ENCODE measurements around the gene STEAP3.

Gene STEAP3, protein sequence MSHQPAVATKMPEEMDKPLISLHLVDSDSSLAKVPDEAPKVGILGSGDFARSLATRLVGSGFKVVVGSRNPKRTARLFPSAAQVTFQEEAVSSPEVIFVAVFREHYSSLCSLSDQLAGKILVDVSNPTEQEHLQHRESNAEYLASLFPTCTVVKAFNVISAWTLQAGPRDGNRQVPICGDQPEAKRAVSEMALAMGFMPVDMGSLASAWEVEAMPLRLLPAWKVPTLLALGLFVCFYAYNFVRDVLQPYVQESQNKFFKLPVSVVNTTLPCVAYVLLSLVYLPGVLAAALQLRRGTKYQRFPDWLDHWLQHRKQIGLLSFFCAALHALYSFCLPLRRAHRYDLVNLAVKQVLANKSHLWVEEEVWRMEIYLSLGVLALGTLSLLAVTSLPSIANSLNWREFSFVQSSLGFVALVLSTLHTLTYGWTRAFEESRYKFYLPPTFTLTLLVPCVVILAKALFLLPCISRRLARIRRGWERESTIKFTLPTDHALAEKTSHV

DNA sequence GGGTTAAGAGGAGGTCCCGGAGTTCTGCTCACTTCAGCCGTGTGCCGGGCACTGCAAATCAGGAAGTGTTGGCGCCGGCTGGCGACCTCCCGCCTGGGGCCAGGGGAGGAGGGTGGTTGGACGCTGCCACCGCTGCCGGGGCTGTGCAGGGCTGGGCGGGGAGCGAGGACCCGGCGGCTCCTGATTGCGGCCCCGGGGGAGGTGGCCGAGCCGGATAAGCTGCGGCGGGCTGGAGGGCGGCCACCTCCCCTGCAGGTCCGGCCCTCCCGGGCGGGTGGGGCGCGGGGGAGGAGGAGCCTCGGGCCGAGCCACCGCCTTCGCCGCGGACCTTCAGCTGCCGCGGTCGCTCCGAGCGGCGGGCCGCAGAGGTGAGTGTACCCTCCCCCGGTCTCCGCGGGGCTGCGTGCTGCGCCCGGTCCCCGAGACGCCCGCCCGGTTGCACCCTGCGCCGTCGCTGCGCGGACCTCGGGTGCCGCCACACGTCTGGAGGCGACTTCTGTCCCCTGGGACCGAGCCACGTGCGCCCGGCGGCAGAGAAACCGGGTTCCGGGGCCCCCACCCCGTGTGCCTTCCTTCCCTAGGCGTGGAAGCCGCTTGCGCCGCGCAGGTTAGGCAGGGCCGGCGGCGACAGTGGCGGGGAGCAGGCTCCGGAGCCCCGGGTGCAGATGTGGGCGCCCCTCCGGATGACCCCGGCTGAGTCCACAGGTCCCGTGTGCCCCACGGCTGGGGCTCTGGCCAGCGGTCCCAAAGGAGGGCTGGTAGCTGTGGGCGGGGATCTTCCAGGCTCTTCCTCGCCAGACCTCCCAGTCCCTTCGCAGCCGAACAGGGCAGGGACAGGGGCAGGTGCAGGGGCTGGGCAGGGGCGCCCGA is at the start of gene STEAP3:
STEAP3 (plus strand) TSS at position 314 of the 870 bp plus-strand sequence. CDS start 7,179 bp downstream, outside the sequence.
- DNase-seq = peak in 1 of 2 donors; percentile 47

DNA sequence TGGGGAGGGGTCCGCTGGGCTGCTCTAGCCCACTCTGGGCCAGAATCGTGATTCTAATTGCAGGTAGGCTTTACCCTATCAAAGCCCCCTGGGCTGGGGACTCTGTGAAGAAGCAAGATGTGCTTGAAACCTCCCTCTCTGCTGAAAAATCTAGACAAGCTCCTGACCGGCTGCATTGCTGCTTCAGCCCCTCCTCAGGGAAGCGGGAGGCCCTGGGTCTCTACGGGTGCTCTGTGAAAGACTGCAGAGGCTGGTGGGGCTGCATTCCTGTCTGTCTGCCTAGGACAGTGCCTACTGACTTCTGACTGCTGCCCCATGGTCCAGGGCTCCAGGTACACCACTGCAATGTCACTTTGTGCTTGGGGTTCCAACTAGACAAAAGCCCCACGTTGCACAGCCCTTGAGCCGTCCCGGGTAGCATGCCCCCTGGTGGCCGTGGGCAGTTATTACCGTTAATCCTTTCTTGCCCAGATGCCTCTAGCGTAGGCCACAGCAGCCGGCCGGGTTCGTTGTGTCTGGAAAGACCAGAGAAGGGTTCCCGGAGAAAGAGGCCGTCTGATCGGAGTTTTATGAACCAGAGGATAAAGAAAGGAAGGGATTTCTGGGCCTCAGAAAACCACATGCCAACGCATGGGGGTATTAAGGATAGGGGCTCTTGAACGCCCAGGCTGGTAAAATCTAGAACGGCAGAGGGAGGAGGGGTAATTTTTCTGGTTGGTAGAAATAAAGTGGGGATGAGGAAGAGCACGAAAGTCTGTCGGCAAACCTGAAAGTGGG is 49.2 kb upstream of the STEAP3 start:
- DNase-seq = no peak

DNA sequence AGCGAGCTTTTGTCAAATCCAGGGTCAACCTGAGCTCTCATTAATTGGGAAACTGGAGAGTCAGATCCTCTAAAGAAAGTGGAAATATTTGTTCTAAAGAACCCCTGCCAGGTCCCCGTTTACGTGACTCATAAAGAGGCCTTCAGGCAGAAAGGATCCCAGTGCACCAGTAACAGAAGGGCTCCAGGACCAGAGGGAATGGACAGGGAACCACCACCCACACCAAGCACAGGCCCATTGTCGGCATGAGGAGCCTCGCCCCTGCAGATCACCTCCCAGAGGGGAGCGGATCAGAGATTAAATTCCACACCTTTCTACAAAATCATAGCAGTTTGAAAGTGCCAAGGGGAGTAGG is 48.7 kb upstream of the STEAP3 start:
- no peak for DNase-seq

DNA sequence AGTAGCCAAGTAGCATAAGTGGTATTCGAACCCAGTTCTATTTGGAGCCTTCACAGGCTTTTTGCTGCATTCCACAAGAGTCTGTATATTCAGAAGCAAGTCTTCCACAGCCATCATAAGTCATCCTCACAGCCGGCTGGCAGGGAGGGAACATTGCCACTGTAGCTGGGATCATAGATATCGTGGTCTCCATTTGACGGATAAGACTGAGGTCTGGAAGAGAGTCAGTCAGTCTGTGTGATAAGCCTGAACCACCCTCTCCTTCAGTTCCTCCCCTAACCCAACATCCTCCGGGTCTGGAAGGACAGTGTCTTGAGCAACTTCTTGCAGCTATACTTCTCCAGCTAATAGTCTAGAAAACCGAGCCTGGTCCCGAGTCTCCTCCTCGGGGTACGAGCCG is 48.1 kb upstream of the STEAP3 start:
- DNase-seq = no peak

DNA sequence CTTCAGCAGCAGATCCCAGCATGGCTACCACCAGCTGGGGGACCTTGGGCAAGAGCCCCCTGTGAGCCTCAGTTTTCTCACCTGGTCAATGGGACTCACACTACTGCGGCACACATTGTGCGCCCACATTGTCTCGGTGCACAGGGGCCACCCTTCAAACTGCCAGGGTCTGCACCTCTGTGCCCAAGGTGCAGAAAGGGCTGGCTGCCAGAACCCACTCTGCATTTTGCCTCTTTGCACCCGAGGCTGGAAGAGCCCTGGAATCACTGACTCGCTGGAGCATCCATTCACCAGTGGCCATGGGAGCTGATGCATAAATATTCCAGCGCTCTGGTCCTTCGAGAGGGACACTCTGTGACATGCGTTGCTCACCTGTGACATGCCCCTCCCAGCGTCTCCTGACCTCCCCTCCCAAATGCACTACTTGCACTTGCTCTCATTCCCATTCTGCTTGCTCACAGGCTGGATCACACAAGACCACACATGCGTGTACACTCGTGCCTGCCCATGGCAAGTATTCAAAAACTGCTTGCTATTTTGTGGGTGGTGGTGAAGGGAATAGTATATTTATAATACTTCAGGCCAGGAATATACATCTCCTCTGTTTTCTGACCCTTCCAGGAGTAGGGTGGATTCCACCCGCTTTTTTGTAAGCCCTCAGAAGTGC is 46.3 kb upstream of the STEAP3 start:
- no peak for DNase-seq

DNA sequence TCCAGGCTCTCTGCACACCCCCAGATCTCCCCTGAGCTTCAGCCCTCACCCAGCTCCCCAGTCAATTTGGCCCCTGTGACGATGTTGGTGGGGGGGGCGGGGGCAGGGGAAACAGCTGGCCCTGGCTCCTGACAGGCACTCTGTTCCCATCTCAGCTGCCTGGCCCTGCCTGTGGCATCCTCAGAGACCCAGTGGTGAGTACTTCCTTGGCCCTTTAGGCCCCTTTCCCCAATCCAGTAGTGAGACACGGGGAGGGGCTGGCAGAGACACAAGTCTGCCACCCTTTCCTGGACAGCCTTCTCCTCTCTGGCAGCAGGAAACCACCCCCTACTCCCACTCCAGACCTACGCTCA is 45.8 kb upstream of the STEAP3 start:
- no peak for DNase-seq

DNA sequence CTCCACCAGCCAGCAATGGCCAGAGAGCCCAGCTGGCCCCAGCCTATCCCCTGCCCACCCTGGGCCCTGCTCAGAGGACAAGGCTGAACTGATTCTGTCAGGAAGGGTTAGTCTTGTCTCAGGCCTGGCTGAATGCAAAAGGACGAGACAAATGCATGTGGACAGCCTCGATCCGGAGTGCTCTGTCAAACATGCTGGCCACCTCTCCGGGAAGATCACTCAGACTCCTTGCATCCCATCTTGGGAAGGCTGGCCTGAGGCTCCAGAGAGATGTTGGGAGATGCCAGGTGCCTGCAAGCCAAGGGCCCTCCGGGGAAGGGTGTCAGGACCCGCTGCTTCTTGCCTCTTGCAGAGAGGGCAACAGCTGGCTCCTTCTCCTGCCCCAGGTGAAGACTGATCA is 44.9 kb upstream of the STEAP3 start:
- DNase-seq = no peak

DNA sequence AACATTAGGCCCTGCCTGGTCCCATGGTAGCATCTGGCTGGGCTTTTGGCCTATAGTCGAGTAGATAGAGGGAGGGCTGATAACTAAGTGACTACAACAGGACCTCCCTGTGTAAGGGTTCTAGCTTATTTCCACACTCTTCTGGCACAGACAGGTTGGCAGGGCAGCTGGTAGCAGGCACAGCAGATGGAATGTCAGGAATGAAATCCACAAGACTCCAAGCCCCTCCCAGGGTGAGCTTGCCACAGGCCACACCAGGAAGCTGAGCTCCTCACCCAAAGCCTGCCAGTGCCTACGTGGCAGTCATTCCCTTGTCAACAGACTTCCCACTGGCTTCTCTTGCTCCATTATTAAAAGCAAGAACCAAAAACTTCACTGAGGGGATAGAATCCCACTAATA is 44.4 kb upstream of the STEAP3 start:
- DNase-seq = no peak

DNA sequence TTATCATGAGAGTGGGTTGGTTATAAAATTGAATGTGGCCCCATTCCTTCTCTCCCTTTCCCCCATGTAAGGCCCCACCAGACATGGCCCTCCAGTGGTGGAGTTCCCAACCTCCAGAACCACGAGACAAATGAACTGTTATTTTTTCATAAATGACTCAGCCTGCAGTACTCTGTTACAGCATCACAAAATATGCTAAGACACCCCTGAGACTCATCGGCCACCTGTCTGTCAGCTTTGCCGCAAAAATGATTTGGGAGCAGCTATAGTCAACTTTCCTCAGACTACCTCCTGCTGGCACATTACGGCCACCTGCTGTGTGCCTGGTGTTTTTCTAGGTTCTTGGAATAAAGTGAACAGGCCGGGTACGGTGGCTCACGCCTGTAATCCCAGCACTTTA is 43.6 kb upstream of the STEAP3 start:
- DNase-seq = no peak

DNA sequence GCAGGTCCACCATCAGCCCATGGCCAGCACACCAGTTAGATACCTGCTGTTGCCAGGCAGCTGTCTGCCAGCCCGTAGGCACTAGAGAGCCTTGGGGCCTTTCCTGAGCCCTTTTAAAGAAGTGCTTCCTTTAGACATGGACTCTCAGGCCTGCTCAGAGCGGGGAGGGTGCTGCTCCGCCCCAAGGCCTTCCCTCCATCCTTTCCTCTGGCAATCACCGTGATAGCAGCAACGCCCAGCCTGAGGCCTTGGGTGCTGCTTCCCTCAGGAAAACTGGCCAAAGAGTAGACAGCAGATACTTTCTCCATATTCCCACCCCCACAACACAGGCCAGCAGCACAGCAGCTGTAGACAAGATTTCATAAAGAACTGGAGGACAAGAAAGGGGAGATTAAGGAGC is 42.7 kb upstream of the STEAP3 start:
- no peak for DNase-seq

DNA sequence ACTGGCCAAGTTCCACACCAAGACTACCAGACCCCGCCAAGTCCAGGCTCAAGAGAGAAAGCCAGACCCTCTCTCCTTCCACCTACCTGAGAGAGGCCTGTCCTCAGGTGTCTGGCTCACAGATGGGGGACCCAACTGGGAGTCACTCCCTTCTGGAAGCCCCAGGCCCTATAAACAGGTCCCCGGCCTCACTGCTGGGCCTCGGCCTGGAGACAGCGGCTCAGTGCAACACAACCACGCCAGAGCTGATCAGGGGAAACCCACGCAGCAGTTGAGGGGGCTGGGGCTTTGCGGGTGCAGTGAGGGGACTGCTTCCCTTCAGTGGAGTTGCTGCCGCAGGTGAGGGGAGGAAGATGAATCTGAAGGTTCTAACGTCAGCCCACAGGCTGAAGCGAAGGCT is 42.2 kb upstream of the STEAP3 start:
- no peak for DNase-seq

DNA sequence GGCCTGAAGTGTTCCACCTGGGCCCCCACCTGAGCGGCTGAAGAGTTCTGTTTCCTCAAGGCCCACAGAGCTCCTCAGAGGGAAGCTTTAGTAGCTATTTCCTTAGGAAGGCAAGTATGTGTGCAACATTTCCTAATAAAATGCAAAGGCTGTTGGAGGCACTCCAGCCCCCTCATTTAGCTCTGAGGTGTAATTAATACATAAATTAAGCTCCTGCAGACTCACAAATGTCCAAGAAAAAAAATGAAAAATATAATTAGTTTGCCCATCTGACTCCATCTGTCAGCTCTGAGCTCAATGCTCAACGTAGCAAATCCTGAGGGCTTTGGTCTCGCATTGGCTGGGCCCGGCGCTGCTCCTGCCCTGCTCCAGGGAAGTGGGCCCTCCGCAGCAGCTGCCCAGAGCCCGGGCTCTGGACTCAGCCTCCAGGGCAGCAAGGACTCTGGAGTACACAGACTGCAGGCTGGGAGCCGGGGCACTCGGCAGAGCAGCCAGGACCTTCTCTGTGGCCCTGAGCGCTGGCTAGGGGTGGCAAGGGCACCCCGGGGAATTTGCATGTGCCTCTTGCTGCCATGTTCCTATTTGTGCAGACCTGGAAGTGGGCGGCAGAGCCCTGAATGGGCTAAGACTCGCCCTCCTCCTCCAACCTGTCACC is 41.7 kb upstream of the STEAP3 start:
- no peak for DNase-seq

DNA sequence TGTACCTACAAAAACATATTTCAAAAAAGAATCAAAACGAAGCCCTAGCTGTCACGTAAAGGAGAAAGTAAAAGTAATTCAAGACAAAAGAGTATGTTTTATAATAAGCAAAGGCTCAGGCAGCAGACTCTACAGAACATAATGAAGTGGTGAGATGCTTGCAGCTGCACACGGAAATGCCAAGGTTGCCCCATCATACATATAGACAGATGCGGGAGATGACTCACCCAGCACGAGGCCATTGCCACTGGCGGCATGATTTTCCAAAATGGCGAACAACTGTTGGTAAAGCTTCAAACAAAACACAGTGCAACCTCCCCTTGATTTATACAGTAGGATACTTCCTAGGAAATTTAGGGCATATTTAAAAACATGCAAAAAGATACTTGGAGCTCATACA is 39.1 kb upstream of the STEAP3 start:
- no peak for DNase-seq

DNA sequence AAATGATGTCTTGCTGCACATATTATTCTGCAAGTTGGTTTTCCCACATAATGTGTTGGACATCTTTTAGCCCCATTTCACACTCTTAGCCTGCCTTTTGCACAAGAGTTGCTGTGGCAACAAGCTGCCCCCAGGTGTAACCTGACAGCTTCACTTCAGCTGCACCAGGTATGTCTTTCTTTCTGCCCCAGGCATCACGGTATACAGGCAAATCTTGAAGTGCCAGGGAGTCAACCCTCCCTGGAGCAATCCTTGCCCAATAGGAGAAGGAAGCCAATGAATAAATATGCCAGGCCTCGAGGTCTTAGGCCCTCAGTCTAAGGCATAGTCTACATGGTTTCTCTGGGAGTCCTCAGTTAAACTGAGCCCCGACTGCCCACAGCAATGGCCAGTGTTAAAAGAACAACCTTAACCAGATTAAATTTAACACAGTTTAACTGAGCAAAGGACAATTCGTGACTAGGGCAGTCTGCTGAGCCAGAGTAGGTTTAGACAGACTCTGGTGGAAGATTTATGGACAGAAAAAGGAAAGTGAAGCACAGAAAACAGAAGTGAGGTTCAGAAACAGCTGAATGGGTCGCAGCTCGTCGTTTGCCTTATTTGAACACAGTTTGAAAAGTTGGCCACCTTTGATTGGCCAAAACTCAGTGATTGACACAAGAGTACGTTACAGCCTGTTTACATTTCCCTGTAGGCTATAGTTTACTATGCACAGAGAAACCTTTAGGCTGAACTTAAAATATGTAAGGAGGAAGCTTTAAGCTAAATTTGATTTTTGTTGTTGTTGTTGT is 33.1 kb upstream of the STEAP3 start:
- no peak for DNase-seq

DNA sequence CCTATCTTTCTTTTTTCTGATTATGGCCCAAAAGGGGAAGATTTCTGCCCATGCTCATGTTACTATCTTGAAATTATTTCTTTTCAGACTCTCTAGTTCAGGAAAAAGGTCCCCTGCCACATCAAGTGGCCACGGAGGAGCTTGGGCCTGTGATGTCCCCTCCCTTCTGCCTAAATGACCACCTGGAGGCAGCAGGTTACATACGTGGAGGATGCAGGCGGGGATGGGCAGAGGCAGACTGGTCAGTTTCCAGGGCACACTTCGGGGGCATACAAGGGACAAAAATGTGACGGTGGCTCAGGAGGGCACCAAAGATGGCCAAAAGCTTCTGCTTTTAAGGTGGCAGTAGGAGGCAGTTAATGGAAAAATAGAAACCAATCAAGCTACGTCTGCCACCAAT is 30.7 kb upstream of the STEAP3 start:
- no peak for DNase-seq

DNA sequence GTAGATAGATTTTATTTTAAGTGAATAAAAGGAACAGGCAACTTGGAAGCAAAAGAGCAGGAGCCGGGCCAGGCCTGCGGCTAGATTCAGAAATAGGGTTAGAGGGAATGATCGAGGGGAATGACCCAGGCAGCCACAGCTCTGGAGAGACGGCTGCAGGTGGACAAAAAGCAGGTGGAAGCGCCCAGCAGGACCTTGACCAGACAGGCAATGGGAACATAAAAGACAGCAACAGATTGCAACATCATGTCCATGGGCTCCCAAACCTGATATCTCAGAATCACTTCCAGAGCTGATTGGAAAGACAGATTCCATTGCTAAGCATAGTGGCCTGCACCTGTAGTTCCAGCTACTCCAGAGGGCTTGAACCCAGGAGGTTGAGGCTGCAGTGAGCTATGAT is 28.6 kb upstream of the STEAP3 start:
- DNase-seq = no peak

DNA sequence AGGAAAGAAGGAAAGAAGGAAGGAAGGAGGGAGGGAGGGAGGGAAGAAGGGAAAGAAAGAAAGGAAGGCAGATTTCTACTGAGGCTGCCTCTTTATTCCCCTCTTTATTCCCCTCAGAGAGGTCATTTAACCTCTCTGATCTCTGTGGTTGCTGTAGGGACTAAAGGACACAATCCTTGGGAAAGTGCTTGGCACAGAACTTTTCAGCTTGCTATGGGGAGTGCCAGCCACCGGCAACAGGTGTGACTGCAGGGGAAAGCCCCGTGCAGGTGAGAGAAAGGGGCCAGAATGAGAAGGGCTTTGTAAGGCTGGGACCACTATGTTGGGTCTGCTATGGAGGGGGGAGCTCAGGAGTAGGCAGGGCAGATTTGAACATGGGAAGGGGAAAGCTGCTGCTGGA is 27.7 kb upstream of the STEAP3 start:
- DNase-seq = no peak

DNA sequence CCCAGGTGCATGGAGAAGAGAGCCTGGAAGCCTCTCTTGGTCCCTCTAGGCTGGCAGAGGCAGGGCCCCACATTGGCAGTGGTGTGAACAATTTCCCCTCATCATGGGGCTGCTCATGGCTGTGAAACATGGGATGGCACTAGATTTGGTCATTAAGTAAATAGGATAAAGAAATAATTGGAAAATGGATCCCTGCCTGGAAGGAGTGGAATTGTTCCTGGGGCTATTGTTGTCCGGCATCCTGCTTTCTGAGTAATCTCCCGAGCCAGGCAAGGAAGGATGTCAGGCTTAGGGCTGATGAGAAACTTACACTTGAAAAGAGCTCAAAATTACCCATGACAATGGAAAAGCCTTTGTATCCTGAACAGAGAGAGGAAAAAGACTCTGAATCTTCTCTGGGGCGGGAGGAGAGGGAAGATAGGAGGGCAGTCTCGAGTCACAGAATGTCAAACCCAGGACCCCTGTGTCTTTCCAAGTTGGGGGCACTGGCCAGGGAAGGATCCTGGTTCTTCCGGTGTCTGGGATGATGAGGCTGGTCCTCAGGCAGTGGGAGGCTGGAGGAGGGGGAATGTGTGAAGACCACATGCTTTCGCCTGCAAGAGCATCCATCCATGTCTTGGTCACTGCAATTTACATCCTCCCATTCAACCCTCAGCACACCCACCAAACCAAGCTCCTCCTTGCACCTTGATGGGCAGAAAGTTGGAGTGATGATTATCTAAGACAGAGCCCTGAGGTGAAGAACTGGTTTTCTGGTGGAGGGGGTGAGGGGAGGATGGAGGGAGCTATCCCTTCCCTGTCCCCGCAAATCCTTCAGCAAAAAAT is 27.1 kb upstream of the STEAP3 start:
- no peak for DNase-seq

DNA sequence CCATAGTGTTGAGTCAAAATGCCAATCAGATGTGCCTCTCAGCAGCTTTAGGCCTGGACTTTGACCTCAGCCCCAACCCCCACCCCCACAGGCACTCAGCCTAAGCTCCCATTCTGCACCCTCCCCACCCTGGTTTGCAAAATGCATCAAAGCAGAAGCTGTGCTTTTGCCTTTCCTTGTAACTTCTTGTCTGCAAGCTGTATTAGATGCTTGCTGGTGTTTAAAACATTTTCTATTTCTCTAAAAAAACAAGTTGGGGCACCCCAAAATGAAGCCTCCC is 26.6 kb upstream of the STEAP3 start:
- DNase-seq = no peak

DNA sequence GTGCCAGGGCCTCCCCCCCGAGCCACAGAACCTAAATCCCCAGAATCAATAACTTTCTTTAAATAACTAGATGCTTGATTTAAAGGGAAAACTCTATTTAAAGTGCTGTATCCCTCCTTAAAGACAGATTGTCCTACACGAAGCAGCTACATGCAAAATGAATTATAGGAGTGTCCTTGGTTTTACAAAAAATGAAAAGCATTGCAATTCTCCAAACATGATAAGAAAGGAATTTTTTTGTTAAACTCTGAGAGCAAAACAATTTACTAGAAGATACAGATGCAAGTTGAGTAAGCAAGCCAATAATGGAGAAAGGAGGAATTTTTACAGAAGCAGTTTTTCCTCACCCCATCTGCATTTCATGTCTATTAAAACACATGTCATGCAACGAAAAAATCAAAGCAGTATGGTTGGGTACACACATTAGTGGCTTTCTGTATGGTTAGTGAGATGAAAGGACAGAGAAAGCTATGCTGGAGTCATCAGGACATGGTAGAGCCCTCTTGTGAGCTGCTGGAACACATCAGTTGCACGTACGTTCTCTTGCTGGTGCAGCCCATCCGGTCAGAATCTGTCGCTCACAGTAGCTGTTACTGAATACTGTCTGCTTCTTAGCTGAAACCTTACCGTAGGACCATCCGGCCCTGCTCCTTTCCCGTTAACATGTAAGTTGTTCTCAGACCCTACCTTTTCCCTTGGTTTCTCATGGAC is 25.9 kb upstream of the STEAP3 start:
- DNase-seq = no peak
